Measurements from ENCODE around the gene PLEKHD1. TPM values are rescaled to one million over a fixed set of nuclear protein-coding genes. Genes with fewer than 3 reads are reported as not detected.
A peak's percentile ranks its signal among the peaks of the same experiment; 100 is the strongest.
"Not testable (repeated sequence)": the region's sequence is repeated elsewhere in the genome, so short reads cannot be mapped to it uniquely, and the experiment has no call there.

Gene PLEKHD1
- total and polyA plus RNA-seq, 7 donors, result 0.01 to 0.69 (median 0.04) TPM; not detected in 1

- DNase-seq, result no peak
- TF ChIP-seq CTCF (IDR thresholded peaks at IDR 0.05), result no peak
- WGBS, 3 donors, result 34 to 56% (median 37%) methylated on average over 3 of the region's 3 CpGs
- Histone ChIP-seq H3K4me3 (no peak overlapping the region), H3K4me1 (no peaks in the 10 kb centered on the region), H3K27ac (no peak overlapping the region), H3K27me3 (ENCODE audit: insufficient read depth in 3 of 3, low read length in 2 of 3) (peaks cover 0 to 8% (median 0%) of the 10 kb centered on the region in 3 donors), H3K9me3 (no peaks in the 10 kb centered on the region), H3K36me3 (ENCODE audit: insufficient read depth in 1 of 2, low read depth in 1 of 2) (no peaks in the 10 kb centered on the region)
- no peak for ATAC-seq
- intact Hi-C loops (cut with DNase I), result no loop called here
Measured at GRCh38 chr14:69473260-69473659, 11.3 kb upstream of the PLEKHD1 start.

GRCh38 chr14:69473946-69474345 is 10.6 kb upstream of the PLEKHD1 start:
- intact Hi-C loops (cut with DNase I), result no loop called here
- H3K27me3 ChIP-seq (ENCODE audit: insufficient read depth in 3 of 3, low read length in 2 of 3), result peaks cover 0 to 8% (median 0%) of the 10 kb centered on the region in 3 donors
- ATAC-seq (no peak), DNase-seq (no peak)
- H3K27ac ChIP-seq, result no peak overlapping the region
- no peaks in the 10 kb centered on the region for H3K36me3 ChIP-seq (ENCODE audit: insufficient read depth in 1 of 2, low read depth in 1 of 2)
- no peaks in the 10 kb centered on the region for H3K9me3 ChIP-seq
- WGBS, 3 donors, result 82 to 92% (median 87%) methylated on average over 3 of the region's 3 CpGs
- no peak for TF ChIP-seq CTCF (IDR thresholded peaks at IDR 0.05)
- H3K4me3 ChIP-seq, result no peak overlapping the region
- no peaks in the 10 kb centered on the region for H3K4me1 ChIP-seq

- WGBS, 3 donors, result 63 to 68% (median 67%) methylated on average over 8 of the region's 8 CpGs
- H3K4me3 ChIP-seq, result no peak overlapping the region
Measured at GRCh38 chr14:69475194-69475818, 9.2 kb upstream of the PLEKHD1 start.

GRCh38 chr14:69476824-69477450 is 7.6 kb upstream of the PLEKHD1 start:
- ATAC-seq; H3K27me3 ChIP-seq (ENCODE audit: insufficient read depth in 3 of 3, low read length in 2 of 3); intact Hi-C loops (cut with DNase I); H3K27ac ChIP-seq; H3K4me1 ChIP-seq; DNase-seq; H3K9me3 ChIP-seq; H3K36me3 ChIP-seq (ENCODE audit: insufficient read depth in 1 of 2, low read depth in 1 of 2); H3K4me3 ChIP-seq: not testable (repeated sequence)
- WGBS, 3 donors, result 93 to 96% (median 94%) methylated on average over 5 of the region's 5 CpGs

More at GRCh38 chr14:69475194-69475818, 9.2 kb upstream of the PLEKHD1 start:
- ATAC-seq (peak in 1 of 4 donors; percentile 28), DNase-seq (no peak)
- peak; percentile 32 for TF ChIP-seq CTCF (IDR thresholded peaks at IDR 0.05)
- no peaks in the 10 kb centered on the region for H3K9me3 ChIP-seq
- peaks cover 0 to 8% (median 0%) of the 10 kb centered on the region in 3 donors for H3K27me3 ChIP-seq (ENCODE audit: insufficient read depth in 3 of 3, low read length in 2 of 3)
- no peaks in the 10 kb centered on the region for H3K4me1 ChIP-seq
- no peaks in the 10 kb centered on the region for H3K36me3 ChIP-seq (ENCODE audit: insufficient read depth in 1 of 2, low read depth in 1 of 2)
- intact Hi-C loops (cut with DNase I), result no loop called here
- no peak overlapping the region for H3K27ac ChIP-seq

- H3K4me1 ChIP-seq; H3K36me3 ChIP-seq (ENCODE audit: insufficient read depth in 1 of 2, low read depth in 1 of 2); H3K27me3 ChIP-seq (ENCODE audit: insufficient read depth in 3 of 3, low read length in 2 of 3); H3K27ac ChIP-seq; DNase-seq; H3K4me3 ChIP-seq; ATAC-seq; H3K9me3 ChIP-seq; intact Hi-C loops (cut with DNase I): not testable (repeated sequence)
- 84 to 88% (median 87%) methylated on average over 2 of the region's 2 CpGs for WGBS, 3 donors
Measured at GRCh38 chr14:69478055-69478454, 6.5 kb upstream of the PLEKHD1 start.

All from psoas muscle (tissue), 8 donors.